Liver (tissue), 9 donors: Measurements from ENCODE around the gene VPS52. TPM values are rescaled to one million over a fixed set of nuclear protein-coding genes. Genes with fewer than 3 reads are reported as not detected.

ENCODE experiments used
- DNase-seq: peaks from one replicate; pipeline ENCODE4 v3.0.0-alpha.2; 2017; ENCODE audit warnings: low spot score
- H3K27ac ChIP-seq, 2 donors: one replicate each; pipeline ENCODE4 v1.7.0; 2013; ENCODE audit warnings: inconsistent platforms in 2 of 2, low read length in 2 of 2, control low read depth in 1 of 2, low read depth in 1 of 2, mild to moderate bottlenecking in 1 of 2
- H3K27me3 ChIP-seq, 4 donors: one replicate each; pipeline versions ENCODE4 v1.6.1 to v1.7.0; 2013; ENCODE audit warnings: low read length in 3 of 4, inconsistent platforms in 1 of 4, mild to moderate bottlenecking in 1 of 4, moderate library complexity in 1 of 4; ENCODE audit not compliant: control insufficient read depth in 4 of 4, insufficient read depth in 4 of 4
- H3K36me3 ChIP-seq, 4 donors: one replicate each; pipeline versions ENCODE4 v1.6.1 to v1.7.0; 2013; ENCODE audit warnings: low read length in 3 of 4, mild to moderate bottlenecking in 3 of 4, low read depth in 1 of 4, moderate library complexity in 1 of 4; ENCODE audit not compliant: control insufficient read depth in 4 of 4, insufficient read depth in 3 of 4
- H3K4me1 ChIP-seq, 4 donors: one replicate each; pipeline versions ENCODE4 v1.6.1 to v1.7.0; 2013; ENCODE audit warnings: low read length in 3 of 4, mild to moderate bottlenecking in 3 of 4, moderate library complexity in 1 of 4; ENCODE audit not compliant: control insufficient read depth in 4 of 4, insufficient read depth in 4 of 4
- H3K4me3 ChIP-seq, 3 donors: one replicate each; pipeline versions ENCODE4 v1.6.1 to v1.7.0; 2013; ENCODE audit warnings: low read length in 3 of 3, control low read depth in 1 of 3, low read depth in 1 of 3, mild to moderate bottlenecking in 1 of 3
- H3K9ac ChIP-seq, 2 donors: one replicate each; pipeline ENCODE4 v1.7.0; 2013; ENCODE audit warnings: low read length in 2 of 2, mild to moderate bottlenecking in 2 of 2, moderate library complexity in 2 of 2, control low read depth in 1 of 2, low read depth in 1 of 2
- H3K9me3 ChIP-seq, 4 donors: one replicate each; pipeline versions ENCODE4 v1.6.1 to v1.7.0; 2013; ENCODE audit warnings: low read length in 3 of 4; ENCODE audit not compliant: control insufficient read depth in 4 of 4
- CTCF ChIP-seq: fragments of 150-350 bp; IDR thresholded peaks from 2 replicates; pipeline ENCODE4 v1.5.1; 2017; ENCODE audit warnings: improper control_type of control experiment, low read depth, low read length; ENCODE audit not compliant: missing input control
- EGR1 ChIP-seq, 2 donors: IDR thresholded peaks; 2 replicates each; pipeline ENCODE4 v1.6.1; 2016 to 2018; ENCODE audit warnings: antibody characterized with exemption in 2 of 2, low read depth in 2 of 2
- FOXA1 ChIP-seq: IDR thresholded peaks from 2 replicates; pipeline ENCODE4 v1.6.1; 2016; ENCODE audit warnings: antibody characterized with exemption
- FOXA2 ChIP-seq: IDR thresholded peaks from 2 replicates; pipeline ENCODE4 v1.6.1; 2016; ENCODE audit warnings: antibody characterized with exemption
- GABPA ChIP-seq, 2 donors: IDR thresholded peaks in 1 of 2; conservative IDR thresholded peaks in 1 of 2; 2 replicates each; pipeline ENCODE4 v1.6.1; 2016; ENCODE audit warnings: antibody characterized with exemption in 2 of 2, mild to moderate bottlenecking in 1 of 2, moderate library complexity in 1 of 2
- HNF4G ChIP-seq: IDR thresholded peaks from 2 replicates; pipeline ENCODE4 v1.6.1; 2016; ENCODE audit warnings: antibody characterized with exemption
- JUND ChIP-seq, 2 donors: IDR thresholded peaks; 2 replicates each; pipeline ENCODE4 v1.6.1; 2016; ENCODE audit warnings: antibody characterized with exemption in 2 of 2
- MAX ChIP-seq: IDR thresholded peaks from 2 replicates; pipeline ENCODE4 v1.6.1; 2016; ENCODE audit warnings: antibody characterized with exemption
- RAD21 ChIP-seq, 2 donors: IDR thresholded peaks; 2 replicates each; pipeline ENCODE4 v1.6.1; 2016; ENCODE audit warnings: antibody characterized with exemption in 2 of 2, mild to moderate bottlenecking in 2 of 2
- REST ChIP-seq: IDR thresholded peaks from 2 replicates; pipeline ENCODE4 v1.6.1; 2016; ENCODE audit warnings: antibody characterized with exemption, mild to moderate bottlenecking
- RXRA ChIP-seq, 2 donors: IDR thresholded peaks; 2 replicates each; pipeline ENCODE4 v1.6.1; 2017 to 2018; ENCODE audit warnings: antibody characterized with exemption in 2 of 2, mild to moderate bottlenecking in 1 of 2
- SP1 ChIP-seq: IDR thresholded peaks from 2 replicates; pipeline ENCODE4 v1.6.1; 2018; ENCODE audit warnings: antibody characterized with exemption, mild to moderate bottlenecking
- YY1 ChIP-seq: IDR thresholded peaks from 2 replicates; pipeline ENCODE4 v1.6.1; 2016; ENCODE audit warnings: antibody characterized with exemption, mild to moderate bottlenecking
- ZBTB33 ChIP-seq: IDR thresholded peaks from 2 replicates; pipeline ENCODE4 v1.6.1; 2016; ENCODE audit warnings: antibody characterized with exemption
- WGBS: extraction: QIAGEN DNeasy Blood & Tissue Kit; methylation state at CpG from one replicate; pipeline ENCODE4 v1.1.7; 2013; 5-methylcytosine and 5-hydroxymethylcytosine counted together
- polyA plus RNA-seq, 2 donors: library from polyadenylated mRNA; stranded (reverse) in 1 of 2; unstranded in 1 of 2; fragments of 200-250 nt in 1 of 2; fragments of >200 nt in 1 of 2; fragmentation: Nextera tagmentation in 1 of 2; extraction: Ambion mirVana in 1 of 2; gene quantifications; one replicate each; pipeline versions ENCODE4 v1.2.1 to v1.2.3, GENCODE V29; 2013 to 2015
- total RNA-seq, 2 donors: library from RNA; depleted of rRNA; stranded (reverse); fragments of >200 nt; gene quantifications; one replicate each; pipeline ENCODE4 v1.2.3, GENCODE V29; 2014
- donor health status: healthy.
- donor health status: healthy.
- donor health status: healthy.
- donor health status: healthy.
- donor health status: healthy.

The VPS52 gene
- total and polyA plus RNA-seq, 4 donors, result 21.3 to 33.4 (median 25.3) TPM

GRCh38 chr6:33305052-33305451 is 33.4 kb upstream of the VPS52 start:
- H3K4me3 ChIP-seq, result no peak overlapping the region
- no peak overlapping the region for H3K27ac ChIP-seq
- no peak overlapping the region for H3K9ac ChIP-seq
- no peak for DNase-seq
- H3K36me3 ChIP-seq, result peaks cover 6 to 24% (median 15%) of the 10 kb centered on the region in 4 donors
- TF ChIP-seq JUND (IDR thresholded peaks at IDR 0.05) (no peak), ZBTB33 (no peak), FOXA1 (no peak), CTCF (no peak), YY1 (no peak), REST (no peak), EGR1 (IDR thresholded peaks at IDR 0.05; ENCODE audit: low read depth in 2 of 2) (no peak), RXRA (IDR thresholded peaks at IDR 0.05) (no peak), SP1 (no peak), GABPA (IDR thresholded peaks at IDR 0.05 in 1 of 2, conservative IDR thresholded peaks at IDR 0.05 in 1 of 2) (no peak), HNF4G (no peak), FOXA2 (no peak)
- H3K4me1 ChIP-seq, result peaks cover 2 to 5% (median 4%) of the 10 kb centered on the region in 4 donors
- H3K9me3 ChIP-seq, result no peaks in the 10 kb centered on the region
- WGBS, result 91% methylated on average over 8 of the region's 8 CpGs
- no peaks in the 10 kb centered on the region for H3K27me3 ChIP-seq

GRCh38 chr6:33304216-33304615 is 32.5 kb upstream of the VPS52 start:
- WGBS, result 94% methylated on average over 16 of the region's 16 CpGs
- Histone ChIP-seq H3K36me3 (peaks cover 6 to 24% (median 15%) of the 10 kb centered on the region in 4 donors), H3K4me3 (no peak overlapping the region)

More at GRCh38 chr6:33304216-33304615, 32.5 kb upstream of the VPS52 start:
- H3K27ac ChIP-seq, result no peak overlapping the region
- H3K4me1 ChIP-seq, result peaks cover 4 to 9% (median 7%) of the 10 kb centered on the region in 4 donors
- no peak overlapping the region for H3K9ac ChIP-seq
- DNase-seq, result no peak
- TF ChIP-seq FOXA2 (no peak), MAX (no peak), CTCF (no peak), GABPA (IDR thresholded peaks at IDR 0.05 in 1 of 2, conservative IDR thresholded peaks at IDR 0.05 in 1 of 2) (no peak), EGR1 (IDR thresholded peaks at IDR 0.05; ENCODE audit: low read depth in 2 of 2) (no peak), YY1 (no peak), JUND (IDR thresholded peaks at IDR 0.05) (no peak), RAD21 (IDR thresholded peaks at IDR 0.05) (no peak), ZBTB33 (no peak), RXRA (IDR thresholded peaks at IDR 0.05) (no peak)
- H3K27me3 ChIP-seq, result no peaks in the 10 kb centered on the region
- H3K9me3 ChIP-seq, result no peaks in the 10 kb centered on the region
